HG03196 (cell line): ENCODE data around the gene KMO.

ENCODE experiments used
- ATAC-seq: cut with Tn5 transposase; IDR thresholded peaks from one replicate; pipeline ENCODE4 v1.9.1; 2021; ENCODE audit not compliant: unreplicated experiment

The KMO gene

GRCh38 chr1:241536304-241536703 is 4.1 kb downstream of the KMO start:
- no peak for ATAC-seq

- ATAC-seq = no peak
Observed at GRCh38 chr1:241536969-241537368, 4.8 kb downstream of the KMO start.

- ATAC-seq = no peak
Observed at GRCh38 chr1:241542199-241542907, 10.2 kb downstream of the KMO start.

DNA sequence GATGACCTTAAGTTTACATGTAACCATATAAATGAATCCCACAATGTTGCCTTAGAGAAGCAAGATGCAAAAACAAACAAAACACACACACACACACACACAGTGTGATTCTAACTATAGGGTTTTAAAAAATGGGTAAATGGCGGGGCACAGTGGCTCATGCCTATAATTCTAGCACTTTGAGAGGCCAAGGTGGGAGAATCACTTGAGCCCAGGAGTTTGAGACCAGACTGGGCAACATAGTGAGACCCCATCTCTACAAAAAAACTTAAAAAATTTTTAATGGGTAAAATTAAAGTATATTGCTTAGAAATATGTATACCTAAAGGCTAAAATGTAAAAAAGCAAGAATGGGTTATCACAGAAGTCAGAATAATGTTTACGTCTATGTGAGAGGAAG is 15.8 kb downstream of the KMO start:
- ATAC-seq = no peak

GRCh38 chr1:241550318-241550717 is 18.1 kb downstream of the KMO start:
- ATAC-seq = no peak

GRCh38 chr1:241551759-241552638 is 19.8 kb downstream of the KMO start:
- peak; percentile 79 for ATAC-seq

DNA sequence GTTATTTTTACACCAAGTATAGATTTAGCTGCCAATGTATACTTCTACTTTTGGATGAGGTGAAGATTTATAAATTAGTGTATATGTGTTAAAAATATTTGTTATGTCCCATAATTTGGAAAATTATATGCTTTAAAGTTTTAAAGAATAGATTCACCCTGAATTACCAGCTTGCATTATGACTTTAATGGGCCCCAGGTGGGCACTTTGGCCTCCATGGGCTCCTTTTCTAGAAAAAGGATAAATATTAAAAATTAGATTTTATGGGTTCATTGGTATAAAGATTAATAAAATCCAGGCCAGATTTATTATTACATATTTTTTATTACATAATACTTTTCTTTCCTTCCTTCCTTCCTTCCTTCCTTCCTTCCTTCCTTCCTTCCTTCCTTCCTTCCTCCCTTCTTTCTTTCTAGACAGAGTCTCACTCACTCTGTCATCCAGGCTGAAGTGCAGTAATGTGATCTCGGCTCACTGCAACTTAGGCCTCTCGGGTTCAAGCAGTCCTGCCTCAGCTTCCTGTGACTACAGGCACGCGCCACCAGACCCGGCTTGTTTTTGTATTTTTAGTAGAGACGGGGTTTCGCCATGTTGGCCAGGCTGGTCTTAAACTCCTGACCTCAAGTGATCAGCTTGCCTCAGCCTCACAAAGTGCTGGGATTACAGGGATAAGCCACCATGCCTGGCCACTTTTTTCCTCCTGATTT is 21.9 kb downstream of the KMO start:
- ATAC-seq = no peak

GRCh38 chr1:241555526-241555925 is 23.3 kb downstream of the KMO start:
- ATAC-seq = no peak

DNA sequence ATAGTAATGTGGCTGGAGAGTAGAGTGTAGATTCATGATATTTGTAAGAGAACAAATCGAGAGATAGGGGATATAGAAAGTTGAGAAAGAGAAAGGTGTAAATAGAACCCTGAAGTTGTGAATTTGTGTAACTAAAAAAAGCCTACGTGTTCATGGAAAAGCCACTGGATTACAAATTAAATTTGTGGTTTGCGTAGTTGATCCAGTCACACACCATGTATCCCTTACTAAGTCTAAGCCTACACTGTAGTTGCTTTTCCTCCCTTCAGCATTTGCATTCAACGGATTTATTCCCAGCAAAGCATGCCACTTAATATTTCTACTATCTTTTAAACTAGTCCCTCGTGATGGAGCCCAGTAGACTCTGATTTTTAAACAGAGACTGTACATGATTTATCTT is 24.9 kb downstream of the KMO start:
- ATAC-seq = no peak

- ATAC-seq = no peak
Observed at GRCh38 chr1:241557551-241558193, 25.5 kb downstream of the KMO start.

DNA sequence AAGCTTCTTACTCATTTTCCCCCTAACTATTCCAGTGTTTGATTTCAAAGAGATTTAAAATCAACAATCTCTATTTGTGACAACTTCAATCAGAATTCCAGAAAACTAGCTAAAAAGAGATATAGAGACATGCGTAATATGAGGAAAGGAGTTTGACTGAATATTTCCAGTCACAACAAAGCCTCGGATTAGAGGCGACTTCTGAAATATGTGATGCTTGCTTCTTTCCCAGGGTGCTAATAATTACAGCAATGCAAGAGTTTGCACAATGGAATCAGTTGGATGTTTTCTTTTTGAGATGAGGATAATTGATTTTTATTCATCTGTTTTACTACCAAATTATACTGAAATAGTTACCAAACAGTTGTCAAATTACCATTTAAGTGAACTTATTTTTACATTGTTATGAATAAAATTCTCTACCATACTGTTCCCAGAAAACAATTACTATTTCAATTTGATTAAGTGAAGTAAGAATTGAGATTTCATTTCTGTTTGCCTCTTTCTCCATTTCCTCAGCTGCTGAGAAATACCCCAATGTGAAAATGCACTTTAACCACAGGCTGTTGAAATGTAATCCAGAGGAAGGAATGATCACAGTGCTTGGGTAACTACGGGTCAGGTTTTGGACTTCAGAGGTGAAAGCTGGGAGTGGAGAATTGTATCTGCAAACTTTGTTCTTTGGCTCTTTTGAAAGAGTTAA is 28.1 kb downstream of the KMO start:
- ATAC-seq = no peak

- no peak for ATAC-seq
Observed at GRCh38 chr1:241560849-241561187, 28.6 kb downstream of the KMO start.

DNA sequence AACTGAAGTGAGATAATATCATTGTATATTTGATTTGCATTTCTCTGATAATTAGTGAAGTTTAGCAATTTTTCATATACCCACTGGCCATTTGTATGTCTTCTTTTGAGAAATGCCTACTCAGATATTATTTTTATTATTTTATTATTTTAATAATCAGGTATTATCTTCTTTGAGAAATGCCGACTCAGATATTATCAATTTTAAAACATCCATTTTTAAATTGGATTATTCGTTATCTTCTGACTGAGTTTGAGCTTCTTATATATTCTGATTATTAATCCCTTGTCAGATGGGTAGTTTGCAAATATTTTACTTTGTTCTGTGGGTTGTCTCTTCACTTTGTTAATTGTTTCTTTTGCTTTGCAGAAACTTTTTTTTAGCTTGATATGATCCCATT is 37.7 kb downstream of the KMO start:
- ATAC-seq = no peak

GRCh38 chr1:241574154-241574553 is 42.0 kb downstream of the KMO start:
- no peak for ATAC-seq

DNA sequence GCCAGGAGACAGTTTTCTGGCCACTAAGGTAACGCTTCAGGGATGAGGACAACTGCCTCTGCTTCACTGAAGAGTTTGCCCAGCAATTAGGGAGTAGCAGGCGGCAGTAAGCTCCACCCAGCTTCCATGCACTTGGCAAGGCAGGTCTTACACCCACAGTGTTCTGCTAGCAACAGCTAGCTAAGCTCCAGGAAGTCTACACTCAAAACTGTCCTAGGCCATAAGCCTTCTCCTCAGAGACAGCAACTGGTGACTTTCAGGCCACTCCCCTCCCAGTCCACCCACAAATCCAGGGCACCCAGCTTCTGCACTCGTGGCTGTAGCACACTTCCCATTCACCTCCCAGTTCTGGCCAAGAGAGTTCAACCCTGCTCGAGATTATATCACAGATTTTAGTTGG is 47.3 kb downstream of the KMO start:
- ATAC-seq = no peak

DNA sequence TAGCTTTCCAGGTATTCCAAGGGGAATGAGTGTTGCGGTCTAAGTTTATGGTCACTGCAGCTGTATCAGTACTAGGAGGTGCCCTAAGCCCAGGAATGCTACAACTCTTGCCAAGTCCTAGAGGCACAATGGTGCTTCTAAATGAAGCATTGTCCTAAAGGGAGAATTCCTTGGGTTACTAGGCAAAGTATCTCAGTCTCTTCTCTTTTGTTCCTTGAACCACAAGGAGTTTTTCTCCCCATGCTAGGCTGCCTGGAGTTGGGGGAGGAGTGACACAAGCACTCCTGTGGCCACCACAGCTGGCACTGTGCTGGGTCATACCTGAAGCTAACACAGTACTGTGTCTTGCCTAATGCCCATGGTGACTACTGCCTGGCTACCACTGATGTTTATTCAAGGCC is 50.7 kb downstream of the KMO start:
- ATAC-seq = no peak

GRCh38 chr1:241586905-241587512 is 54.8 kb downstream of the KMO start:
- ATAC-seq = no peak

DNA sequence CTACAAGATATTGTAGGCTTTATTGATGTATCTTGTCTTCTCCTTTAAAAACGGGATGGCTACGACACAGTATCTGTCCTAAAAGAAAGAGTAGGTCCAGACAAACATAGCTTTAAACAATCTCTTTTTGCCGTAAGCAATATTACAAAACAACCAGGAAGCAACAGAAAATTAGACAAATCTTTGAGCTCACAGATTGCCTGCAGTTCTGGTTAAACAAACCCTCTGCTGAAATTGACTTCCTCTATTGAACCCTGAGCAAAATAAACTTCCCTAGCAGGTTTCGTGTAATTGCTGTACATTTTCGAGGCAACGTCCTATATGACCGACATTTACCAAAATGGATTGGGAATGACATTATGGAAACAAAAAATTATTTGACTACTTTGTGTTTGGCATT is 57.3 kb downstream of the KMO start:
- no peak for ATAC-seq

DNA sequence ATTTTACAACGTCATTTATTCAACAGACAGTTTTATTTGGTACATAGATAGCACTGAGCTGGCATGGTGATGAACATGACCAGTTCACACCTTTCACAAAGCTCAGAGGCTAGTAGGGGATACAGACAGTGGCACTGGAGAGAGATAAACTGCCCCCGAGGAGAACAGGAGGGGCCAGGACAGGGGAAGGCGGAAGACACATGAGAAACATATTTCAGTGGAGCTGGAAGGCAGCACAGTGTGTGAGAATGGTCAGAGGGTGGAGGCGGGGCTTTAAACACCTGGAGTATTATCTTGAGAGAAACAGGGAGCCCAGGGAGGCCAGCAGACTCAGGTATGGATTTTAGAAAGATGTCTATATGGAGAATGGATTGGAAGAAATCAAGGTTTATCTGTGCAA is 58.5 kb downstream of the KMO start:
- no peak for ATAC-seq

GRCh38 chr1:241591317-241591716 is 59.1 kb downstream of the KMO start:
- ATAC-seq = no peak
